GM12892 (cell line): Measurements from ENCODE around the gene DLG2.
A peak's percentile ranks its signal among the peaks of the same experiment; 100 is the strongest.
"Not testable (repeated sequence)": the region's sequence is repeated elsewhere in the genome, so short reads cannot be mapped to it uniquely, and the experiment has no call there.

Experiments
- DNase-seq: peaks from one replicate; pipeline ENCODE4 v3.0.0; 2011; ENCODE audit not compliant: insufficient read length
- FAIRE-seq: peaks from 2 replicates; lab custom pipeline; 2011; peaks lifted over from hg19 to GRCh38; lab: Jason Lieb, UNC
- POLR2A ChIP-seq: IDR thresholded peaks from 2 replicates; pipeline ENCODE4 v1.6.1; 2011; ENCODE audit warnings: low read depth, low read length, control low read depth
- POLR2AphosphoS5 ChIP-seq: IDR thresholded peaks from 2 replicates; pipeline ENCODE4 v1.6.1; 2011; ENCODE audit warnings: low read depth, low read length, control low read depth
- TAF1 ChIP-seq: IDR thresholded peaks from 2 replicates; pipeline ENCODE4 v1.6.1; 2011; ENCODE audit warnings: low read depth, mild to moderate bottlenecking, control low read depth, low read length, borderline replicate concordance

DLG2 gene

GRCh38 chr11:83613767-83614121 lies 2013.4 kb downstream of the DLG2 start:
- FAIRE-seq (peak; percentile 76), DNase-seq (no peak)
- TF ChIP-seq POLR2AphosphoS5, result no peak
- TF ChIP-seq POLR2A, result no peak
- no peak for TF ChIP-seq TAF1

GRCh38 chr11:83612891-83613766 lies 2014.0 kb downstream of the DLG2 start:
- DNase-seq (peak; percentile 8), FAIRE-seq (peak; percentile 91)
- TF ChIP-seq POLR2AphosphoS5, result no peak
- no peak for TF ChIP-seq POLR2A
- no peak for TF ChIP-seq TAF1

- no peak for FAIRE-seq
- DNase-seq, result no peak
- TF ChIP-seq TAF1 (no peak), POLR2AphosphoS5 (no peak), POLR2A (no peak)
Measured at GRCh38 chr11:83611600-83611999, 2015.5 kb downstream of the DLG2 start.

- DNase-seq (no peak), FAIRE-seq (no peak)
Measured at GRCh38 chr11:83611031-83611430, 2016.1 kb downstream of the DLG2 start.

GRCh38 chr11:83609191-83609590 lies 2018.0 kb downstream of the DLG2 start:
- no peak for FAIRE-seq
- no peak for DNase-seq
- TF ChIP-seq TAF1 (no peak), POLR2A (no peak), POLR2AphosphoS5 (no peak)

More at GRCh38 chr11:83611031-83611430, 2016.1 kb downstream of the DLG2 start:
- TF ChIP-seq POLR2AphosphoS5 (no peak), POLR2A (no peak), TAF1 (no peak)

- DNase-seq (no peak), FAIRE-seq (no peak)
- TF ChIP-seq POLR2AphosphoS5 (no peak), POLR2A (no peak), TAF1 (no peak)
Measured at GRCh38 chr11:83608571-83608970, 2018.6 kb downstream of the DLG2 start.

GRCh38 chr11:83601914-83602527 lies 2025.1 kb downstream of the DLG2 start:
- FAIRE-seq, result no peak
- no peak for DNase-seq
- no peak for TF ChIP-seq TAF1
- no peak for TF ChIP-seq POLR2A
- no peak for TF ChIP-seq POLR2AphosphoS5

GRCh38 chr11:83601201-83601913 lies 2025.8 kb downstream of the DLG2 start:
- FAIRE-seq (no peak), DNase-seq (no peak)
- TF ChIP-seq TAF1 (no peak), POLR2A (no peak), POLR2AphosphoS5 (no peak)

- no peak for FAIRE-seq
- no peak for DNase-seq
- TF ChIP-seq POLR2A (no peak), POLR2AphosphoS5 (no peak), TAF1 (no peak)
Measured at GRCh38 chr11:83600661-83601060, 2026.5 kb downstream of the DLG2 start.

GRCh38 chr11:83599066-83599465 lies 2028.1 kb downstream of the DLG2 start:
- peak; percentile 64 for FAIRE-seq
- no peak for DNase-seq
- TF ChIP-seq POLR2A (no peak), TAF1 (no peak), POLR2AphosphoS5 (no peak)

GRCh38 chr11:83587797-83588196 lies 2039.3 kb downstream of the DLG2 start:
- not testable (repeated sequence) for FAIRE-seq, DNase-seq
